Measurements from ENCODE around the gene IL4R.

DNA sequence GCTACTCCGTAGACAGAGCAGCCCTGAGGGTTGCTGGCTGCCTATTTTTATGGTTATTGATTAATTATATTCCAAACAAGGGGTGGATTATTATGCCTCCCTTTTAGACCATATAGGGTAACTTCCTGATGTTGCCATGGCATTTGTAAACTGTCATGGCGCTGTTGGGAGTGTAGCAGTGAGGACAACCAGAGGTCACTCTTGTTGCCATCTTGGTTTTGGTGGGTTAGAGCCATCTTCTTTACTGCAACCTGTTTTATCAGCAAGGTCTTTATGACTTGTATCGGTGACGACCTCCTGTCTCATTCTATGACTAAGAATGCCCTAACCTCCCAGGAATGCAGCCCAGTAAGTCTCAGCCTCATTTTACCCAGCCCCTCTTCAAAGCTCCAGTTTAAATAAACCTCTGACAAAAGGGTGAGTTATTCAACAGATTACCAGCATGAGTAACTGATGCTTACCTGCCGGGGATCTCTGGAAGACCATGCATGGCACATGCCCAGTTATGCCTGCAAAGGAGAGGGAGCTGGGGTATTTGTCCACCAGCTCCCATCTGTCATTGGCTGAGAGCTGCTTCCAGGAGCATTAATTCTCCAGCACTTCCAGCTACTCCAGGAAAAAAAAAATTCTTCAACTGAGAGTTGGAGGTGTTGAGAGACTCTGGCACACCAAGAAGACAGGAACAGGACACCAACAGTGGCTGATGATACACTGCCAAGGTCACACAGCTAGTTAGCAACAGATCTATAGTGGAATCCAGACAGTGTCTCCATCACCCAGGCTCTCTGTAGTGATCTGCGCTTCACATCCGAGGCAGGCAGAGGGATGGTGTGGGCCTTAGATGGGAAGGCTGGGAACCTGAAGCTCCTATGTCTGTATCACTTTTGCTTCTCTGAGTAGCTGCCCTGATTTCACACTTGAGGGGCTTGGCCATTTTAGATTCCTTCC lies 51.6 kb downstream of the IL4R start:
- TF ChIP-seq, protein P1, sequence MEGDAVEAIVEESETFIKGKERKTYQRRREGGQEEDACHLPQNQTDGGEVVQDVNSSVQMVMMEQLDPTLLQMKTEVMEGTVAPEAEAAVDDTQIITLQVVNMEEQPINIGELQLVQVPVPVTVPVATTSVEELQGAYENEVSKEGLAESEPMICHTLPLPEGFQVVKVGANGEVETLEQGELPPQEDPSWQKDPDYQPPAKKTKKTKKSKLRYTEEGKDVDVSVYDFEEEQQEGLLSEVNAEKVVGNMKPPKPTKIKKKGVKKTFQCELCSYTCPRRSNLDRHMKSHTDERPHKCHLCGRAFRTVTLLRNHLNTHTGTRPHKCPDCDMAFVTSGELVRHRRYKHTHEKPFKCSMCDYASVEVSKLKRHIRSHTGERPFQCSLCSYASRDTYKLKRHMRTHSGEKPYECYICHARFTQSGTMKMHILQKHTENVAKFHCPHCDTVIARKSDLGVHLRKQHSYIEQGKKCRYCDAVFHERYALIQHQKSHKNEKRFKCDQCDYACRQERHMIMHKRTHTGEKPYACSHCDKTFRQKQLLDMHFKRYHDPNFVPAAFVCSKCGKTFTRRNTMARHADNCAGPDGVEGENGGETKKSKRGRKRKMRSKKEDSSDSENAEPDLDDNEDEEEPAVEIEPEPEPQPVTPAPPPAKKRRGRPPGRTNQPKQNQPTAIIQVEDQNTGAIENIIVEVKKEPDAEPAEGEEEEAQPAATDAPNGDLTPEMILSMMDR (IDR thresholded peaks at IDR 0.05), result no peak
- TF ChIP-seq POLR2A (IDR thresholded peaks at IDR 0.05), result no peak

Measured in Peyer's patch (tissue), 4 donors.